Activated naive CD8-positive, alpha-beta T cell (primary cell): Measurements from ENCODE around the gene SLC18A2.

Source experiments
- H3K27ac Mint-ChIP-seq: one replicate; pipeline ENCODE4 v1.8.0; 2021; ENCODE audit warnings: mixed read lengths
- H3K27me3 Mint-ChIP-seq: one replicate; pipeline ENCODE4 v1.8.0; 2021; ENCODE audit warnings: mixed read lengths
- H3K36me3 Mint-ChIP-seq: one replicate; pipeline ENCODE4 v1.8.0; 2021; ENCODE audit warnings: mixed read lengths
- H3K4me1 Mint-ChIP-seq: one replicate; pipeline ENCODE4 v1.8.0; 2021; ENCODE audit warnings: low read depth, mixed read lengths
- H3K4me3 Mint-ChIP-seq: one replicate; pipeline ENCODE4 v1.8.0; 2021; ENCODE audit warnings: mild to moderate bottlenecking, mixed read lengths
- H3K9me3 Mint-ChIP-seq: one replicate; pipeline ENCODE4 v1.8.0; 2021; ENCODE audit warnings: low read depth, mixed read lengths

Gene SLC18A2

GRCh38 chr10:117248750-117249465, 8.0 kb downstream of the SLC18A2 start:
- Mint-ChIP-seq H3K27ac (no peak overlapping the region), H3K27me3 (peaks cover 8% of the 10 kb centered on the region), H3K36me3 (no peaks in the 10 kb centered on the region), H3K4me3 (no peak overlapping the region), H3K4me1 (peaks cover 35% of the 10 kb centered on the region), H3K9me3 (no peaks in the 10 kb centered on the region)

- Mint-ChIP-seq H3K27me3 (peaks cover 3% of the 10 kb centered on the region), H3K4me3 (no peak overlapping the region), H3K36me3 (no peaks in the 10 kb centered on the region), H3K4me1 (peaks cover 35% of the 10 kb centered on the region), H3K9me3 (no peaks in the 10 kb centered on the region), H3K27ac (no peak overlapping the region)
These were observed 8.7 kb downstream of the SLC18A2 start for GRCh38 chr10:117249493-117250093.

- Mint-ChIP-seq H3K4me3 (no peak overlapping the region), H3K9me3 (no peaks in the 10 kb centered on the region), H3K4me1 (peaks cover 33% of the 10 kb centered on the region), H3K27ac (no peak overlapping the region), H3K36me3 (no peaks in the 10 kb centered on the region), H3K27me3 (peaks cover 2% of the 10 kb centered on the region)
These were observed 9.5 kb downstream of the SLC18A2 start for GRCh38 chr10:117250411-117250810.

- Mint-ChIP-seq H3K4me3 (no peak overlapping the region), H3K27me3 (no peaks in the 10 kb centered on the region), H3K36me3 (no peaks in the 10 kb centered on the region), H3K4me1 (peaks cover 11% of the 10 kb centered on the region), H3K27ac (no peak overlapping the region), H3K9me3 (no peaks in the 10 kb centered on the region)
These were observed 13.0 kb downstream of the SLC18A2 start for GRCh38 chr10:117253908-117254307.

- Mint-ChIP-seq H3K9me3 (no peaks in the 10 kb centered on the region), H3K36me3 (no peaks in the 10 kb centered on the region), H3K4me3 (no peak overlapping the region), H3K27ac (no peak overlapping the region), H3K27me3 (peaks cover 4% of the 10 kb centered on the region), H3K4me1 (peaks cover 11% of the 10 kb centered on the region)
These were observed 13.4 kb downstream of the SLC18A2 start for GRCh38 chr10:117254338-117254737.

GRCh38 chr10:117254774-117255735, 14.1 kb downstream of the SLC18A2 start:
- Mint-ChIP-seq H3K4me1 (peaks cover 13% of the 10 kb centered on the region), H3K9me3 (no peaks in the 10 kb centered on the region), H3K27ac (no peak overlapping the region), H3K36me3 (no peaks in the 10 kb centered on the region), H3K4me3 (no peak overlapping the region), H3K27me3 (peaks cover 4% of the 10 kb centered on the region)

GRCh38 chr10:117255835-117256460, 15.0 kb downstream of the SLC18A2 start:
- Mint-ChIP-seq H3K36me3 (no peaks in the 10 kb centered on the region), H3K27ac (no peak overlapping the region), H3K4me1 (peaks cover 17% of the 10 kb centered on the region), H3K9me3 (no peaks in the 10 kb centered on the region), H3K4me3 (no peak overlapping the region), H3K27me3 (peaks cover 4% of the 10 kb centered on the region)

GRCh38 chr10:117256910-117257309, 16.0 kb downstream of the SLC18A2 start:
- no peaks in the 10 kb centered on the region for H3K36me3 Mint-ChIP-seq

GRCh38 chr10:117257721-117258120, 16.8 kb downstream of the SLC18A2 start:
- peaks cover 4% of the 10 kb centered on the region for H3K27me3 Mint-ChIP-seq
- H3K4me3 Mint-ChIP-seq, result no peak overlapping the region
- no peaks in the 10 kb centered on the region for H3K36me3 Mint-ChIP-seq
- peaks cover 17% of the 10 kb centered on the region for H3K4me1 Mint-ChIP-seq
- H3K27ac Mint-ChIP-seq, result no peak overlapping the region
- no peaks in the 10 kb centered on the region for H3K9me3 Mint-ChIP-seq

More at GRCh38 chr10:117256910-117257309, 16.0 kb downstream of the SLC18A2 start:
- H3K9me3 Mint-ChIP-seq, result no peaks in the 10 kb centered on the region
- H3K4me1 Mint-ChIP-seq, result peaks cover 17% of the 10 kb centered on the region
- peaks cover 4% of the 10 kb centered on the region for H3K27me3 Mint-ChIP-seq
- H3K27ac Mint-ChIP-seq, result no peak overlapping the region
- H3K4me3 Mint-ChIP-seq, result no peak overlapping the region

GRCh38 chr10:117259279-117259678, 18.4 kb downstream of the SLC18A2 start:
- Mint-ChIP-seq H3K4me3 (no peak overlapping the region), H3K27me3 (peaks cover 4% of the 10 kb centered on the region), H3K4me1 (peaks cover 17% of the 10 kb centered on the region), H3K27ac (no peak overlapping the region), H3K36me3 (no peaks in the 10 kb centered on the region), H3K9me3 (no peaks in the 10 kb centered on the region)

GRCh38 chr10:117260084-117260483, 19.2 kb downstream of the SLC18A2 start:
- peaks cover 17% of the 10 kb centered on the region for H3K4me1 Mint-ChIP-seq
- H3K36me3 Mint-ChIP-seq, result no peaks in the 10 kb centered on the region
- H3K9me3 Mint-ChIP-seq, result no peaks in the 10 kb centered on the region
- H3K27ac Mint-ChIP-seq, result no peak overlapping the region
- no peak overlapping the region for H3K4me3 Mint-ChIP-seq
- peaks cover 6% of the 10 kb centered on the region for H3K27me3 Mint-ChIP-seq

- H3K4me3 Mint-ChIP-seq, result no peak overlapping the region
- H3K4me1 Mint-ChIP-seq, result peaks cover 17% of the 10 kb centered on the region
- H3K27ac Mint-ChIP-seq, result no peak overlapping the region
- H3K36me3 Mint-ChIP-seq, result no peaks in the 10 kb centered on the region
- H3K27me3 Mint-ChIP-seq, result peaks cover 6% of the 10 kb centered on the region
- H3K9me3 Mint-ChIP-seq, result no peaks in the 10 kb centered on the region
These were observed 20.6 kb downstream of the SLC18A2 start for GRCh38 chr10:117261501-117261900.

GRCh38 chr10:117262291-117262902, 21.5 kb downstream of the SLC18A2 start:
- Mint-ChIP-seq H3K27ac (no peak overlapping the region), H3K4me3 (no peak overlapping the region), H3K27me3 (peaks cover 6% of the 10 kb centered on the region), H3K36me3 (no peaks in the 10 kb centered on the region), H3K4me1 (peaks cover 17% of the 10 kb centered on the region), H3K9me3 (no peaks in the 10 kb centered on the region)

GRCh38 chr10:117262903-117263293, 22.0 kb downstream of the SLC18A2 start:
- Mint-ChIP-seq H3K36me3 (no peaks in the 10 kb centered on the region), H3K27me3 (peaks cover 6% of the 10 kb centered on the region), H3K9me3 (no peaks in the 10 kb centered on the region), H3K4me1 (peaks cover 17% of the 10 kb centered on the region), H3K4me3 (no peak overlapping the region), H3K27ac (no peak overlapping the region)
